ENCODE results near the gene ZNF568. TPM values are rescaled to one million over a fixed set of nuclear protein-coding genes. Genes with fewer than 3 reads are reported as not detected.

The ZNF568 gene
- total RNA-seq, 1 donor from 2014 or later = 5.9 TPM

DNA sequence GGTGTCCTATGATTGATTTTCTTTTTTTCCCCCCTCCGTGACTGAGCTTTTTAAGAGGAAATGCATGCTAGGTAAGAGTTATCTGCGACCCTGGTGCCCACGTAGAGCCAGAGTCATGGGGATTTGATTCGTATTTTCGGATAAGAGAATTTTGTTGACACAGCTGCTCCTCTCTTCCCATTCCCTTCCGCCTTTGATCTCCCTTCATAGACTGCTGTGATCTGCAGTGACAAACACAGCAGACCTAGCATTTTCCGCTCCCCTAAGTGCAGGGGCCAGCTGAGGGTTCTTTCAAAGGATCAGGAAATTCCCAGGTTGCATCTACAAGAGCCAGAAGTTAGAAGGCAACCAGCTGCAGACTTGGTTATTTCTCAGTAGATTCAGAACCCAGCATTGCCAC lies 70.5 kb downstream of the ZNF568 start:
- Histone ChIP-seq H4K20me1 (ENCODE audit: insufficient read depth, low read length) (no peaks in the 10 kb centered on the region), H3K79me2 (ENCODE audit: insufficient read depth, low read length) (no peaks in the 10 kb centered on the region), H3K9ac (ENCODE audit: low read length) (no peak overlapping the region), H2AFZ (ENCODE audit: low read depth, low read length) (no peak overlapping the region), H3K36me3 (ENCODE audit: insufficient read depth, low read length) (no peaks in the 10 kb centered on the region), H3K27me3 (ENCODE audit: insufficient read depth, low read length) (no peaks in the 10 kb centered on the region), H3K4me3 (ENCODE audit: insufficient read depth, low read depth, low read length) (no peak overlapping the region), H3K4me2 (ENCODE audit: low read length) (no peak overlapping the region), H3K9me3 (ENCODE audit: insufficient read depth, low read depth, low read length) (peaks cover 5% of the 10 kb centered on the region), H3K27ac (ENCODE audit: low read depth, low read length) (no peak overlapping the region), H3K4me1 (ENCODE audit: insufficient read depth, low read length) (no peaks in the 10 kb centered on the region)
- Mint-ChIP-seq H3K4me1 (ENCODE audit: low read depth, unreplicated experiment) (no peaks in the 10 kb centered on the region), H3K27ac (ENCODE audit: unreplicated experiment) (no peak overlapping the region), H3K36me3 (ENCODE audit: low read depth, unreplicated experiment) (peaks cover 3% of the 10 kb centered on the region), H3K27me3 (ENCODE audit: low read depth, unreplicated experiment) (no peaks in the 10 kb centered on the region), H3K9me3 (ENCODE audit: unreplicated experiment) (peaks cover 30% of the 10 kb centered on the region), H3K4me3 (ENCODE audit: unreplicated experiment) (no peak overlapping the region)
- DNase-seq (ENCODE audit: low read depth) = no peak
- FAIRE-seq = no peak
- TF ChIP-seq EZH2 (IDR thresholded peaks at IDR 0.05; ENCODE audit: insufficient read depth, low read length) = no peak
- TF ChIP-seq, protein P1, sequence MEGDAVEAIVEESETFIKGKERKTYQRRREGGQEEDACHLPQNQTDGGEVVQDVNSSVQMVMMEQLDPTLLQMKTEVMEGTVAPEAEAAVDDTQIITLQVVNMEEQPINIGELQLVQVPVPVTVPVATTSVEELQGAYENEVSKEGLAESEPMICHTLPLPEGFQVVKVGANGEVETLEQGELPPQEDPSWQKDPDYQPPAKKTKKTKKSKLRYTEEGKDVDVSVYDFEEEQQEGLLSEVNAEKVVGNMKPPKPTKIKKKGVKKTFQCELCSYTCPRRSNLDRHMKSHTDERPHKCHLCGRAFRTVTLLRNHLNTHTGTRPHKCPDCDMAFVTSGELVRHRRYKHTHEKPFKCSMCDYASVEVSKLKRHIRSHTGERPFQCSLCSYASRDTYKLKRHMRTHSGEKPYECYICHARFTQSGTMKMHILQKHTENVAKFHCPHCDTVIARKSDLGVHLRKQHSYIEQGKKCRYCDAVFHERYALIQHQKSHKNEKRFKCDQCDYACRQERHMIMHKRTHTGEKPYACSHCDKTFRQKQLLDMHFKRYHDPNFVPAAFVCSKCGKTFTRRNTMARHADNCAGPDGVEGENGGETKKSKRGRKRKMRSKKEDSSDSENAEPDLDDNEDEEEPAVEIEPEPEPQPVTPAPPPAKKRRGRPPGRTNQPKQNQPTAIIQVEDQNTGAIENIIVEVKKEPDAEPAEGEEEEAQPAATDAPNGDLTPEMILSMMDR (IDR thresholded peaks at IDR 0.05; ENCODE audit: insufficient read depth, low read depth, low read length) = no peak

DNA sequence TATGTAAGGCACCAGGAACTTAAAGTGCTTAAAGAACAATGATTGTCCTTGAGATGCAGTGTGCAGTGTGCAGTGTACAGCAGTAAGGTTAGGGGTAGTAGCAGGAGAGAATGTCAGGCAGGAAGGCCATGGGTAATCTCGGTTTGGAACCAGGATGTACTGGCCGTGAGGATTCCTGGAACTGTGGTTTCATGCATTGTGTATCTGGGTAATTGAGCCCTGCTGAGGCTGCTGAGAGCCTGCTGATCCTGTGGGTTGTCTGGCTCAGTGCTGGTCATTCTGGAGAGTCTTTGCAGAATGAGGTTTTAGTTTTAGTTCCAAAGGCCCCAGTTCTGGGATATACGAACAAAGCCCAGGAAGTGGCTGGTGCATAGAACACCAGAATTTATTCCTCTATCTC lies 71.0 kb downstream of the ZNF568 start:
- Mint-ChIP-seq H3K36me3 (ENCODE audit: low read depth, unreplicated experiment) (peaks cover 5% of the 10 kb centered on the region), H3K27ac (ENCODE audit: unreplicated experiment) (no peak overlapping the region), H3K4me1 (ENCODE audit: low read depth, unreplicated experiment) (no peaks in the 10 kb centered on the region), H3K4me3 (ENCODE audit: unreplicated experiment) (no peak overlapping the region), H3K27me3 (ENCODE audit: low read depth, unreplicated experiment) (no peaks in the 10 kb centered on the region), H3K9me3 (ENCODE audit: unreplicated experiment) (peaks cover 33% of the 10 kb centered on the region)
- no peak overlapping the region for H3K27ac ChIP-seq (ENCODE audit: low read depth, low read length)
- no peaks in the 10 kb centered on the region for H3K36me3 ChIP-seq (ENCODE audit: insufficient read depth, low read length)
- H3K4me2 ChIP-seq (ENCODE audit: low read length) = no peak overlapping the region
- H3K4me1 ChIP-seq (ENCODE audit: insufficient read depth, low read length) = no peaks in the 10 kb centered on the region
- H2AFZ ChIP-seq (ENCODE audit: low read depth, low read length) = no peak overlapping the region
- no peaks in the 10 kb centered on the region for H3K79me2 ChIP-seq (ENCODE audit: insufficient read depth, low read length)
- no peaks in the 10 kb centered on the region for H4K20me1 ChIP-seq (ENCODE audit: insufficient read depth, low read length)
- TF ChIP-seq EZH2 (IDR thresholded peaks at IDR 0.05; ENCODE audit: insufficient read depth, low read length) = no peak
- TF ChIP-seq, protein P1 (IDR thresholded peaks at IDR 0.05; ENCODE audit: insufficient read depth, low read depth, low read length) = no peak
- H3K9ac ChIP-seq (ENCODE audit: low read length) = no peak overlapping the region
- DNase-seq (ENCODE audit: low read depth) = no peak
- H3K27me3 ChIP-seq (ENCODE audit: insufficient read depth, low read length) = no peaks in the 10 kb centered on the region
- peaks cover 5% of the 10 kb centered on the region for H3K9me3 ChIP-seq (ENCODE audit: insufficient read depth, low read depth, low read length)
- no peak for FAIRE-seq
- no peak overlapping the region for H3K4me3 ChIP-seq (ENCODE audit: insufficient read depth, low read depth, low read length)

DNA sequence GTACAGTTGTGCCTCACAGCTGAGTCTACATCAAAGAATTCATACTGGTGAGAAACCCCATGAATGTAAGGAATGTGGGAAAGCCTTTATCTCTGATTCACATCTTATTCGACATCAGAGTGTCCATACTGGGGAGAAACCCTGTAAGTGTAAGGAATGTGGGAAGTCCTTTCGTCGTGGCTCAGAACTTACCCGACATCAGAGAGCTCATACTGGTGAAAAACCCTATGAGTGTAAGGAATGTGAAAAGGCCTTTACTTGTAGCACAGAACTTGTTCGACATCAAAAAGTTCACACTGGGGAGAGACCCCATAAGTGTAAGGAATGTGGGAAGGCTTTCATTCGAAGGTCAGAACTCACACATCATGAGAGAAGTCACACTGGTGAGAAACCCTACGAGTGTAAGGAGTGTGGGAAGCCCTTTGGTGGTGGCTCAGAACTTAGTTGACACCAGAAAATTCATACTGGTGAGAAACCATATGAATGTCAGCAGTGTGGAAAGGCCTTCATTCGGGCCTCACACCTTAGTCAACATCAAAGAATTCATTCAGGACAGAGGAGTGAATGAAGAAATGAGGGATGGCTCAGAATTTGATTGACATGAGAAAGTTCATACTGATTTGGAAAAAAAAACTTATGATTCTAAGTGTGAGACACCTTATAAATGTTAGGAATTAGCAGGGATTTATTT lies 81.2 kb downstream of the ZNF568 start:
- no peaks in the 10 kb centered on the region for H4K20me1 ChIP-seq (ENCODE audit: insufficient read depth, low read length)
- FAIRE-seq = no peak
- H3K4me1 ChIP-seq (ENCODE audit: insufficient read depth, low read length) = no peaks in the 10 kb centered on the region
- no peaks in the 10 kb centered on the region for H3K27me3 ChIP-seq (ENCODE audit: insufficient read depth, low read length)
- H3K4me3 ChIP-seq (ENCODE audit: insufficient read depth, low read depth, low read length) = no peak overlapping the region
- Mint-ChIP-seq H3K9me3 (ENCODE audit: unreplicated experiment) (peaks cover 40% of the 10 kb centered on the region), H3K4me3 (ENCODE audit: unreplicated experiment) (no peak overlapping the region), H3K36me3 (ENCODE audit: low read depth, unreplicated experiment) (peaks cover 27% of the 10 kb centered on the region), H3K27me3 (ENCODE audit: low read depth, unreplicated experiment) (no peaks in the 10 kb centered on the region), H3K27ac (ENCODE audit: unreplicated experiment) (no peak overlapping the region), H3K4me1 (ENCODE audit: low read depth, unreplicated experiment) (no peaks in the 10 kb centered on the region)
- DNase-seq (ENCODE audit: low read depth) = no peak
- no peak overlapping the region for H3K9ac ChIP-seq (ENCODE audit: low read length)
- TF ChIP-seq, protein P1 (IDR thresholded peaks at IDR 0.05; ENCODE audit: insufficient read depth, low read depth, low read length) = no peak
- no peak for TF ChIP-seq EZH2 (IDR thresholded peaks at IDR 0.05; ENCODE audit: insufficient read depth, low read length)
- no peak overlapping the region for H3K4me2 ChIP-seq (ENCODE audit: low read length)
- no peaks in the 10 kb centered on the region for H3K36me3 ChIP-seq (ENCODE audit: insufficient read depth, low read length)
- no peaks in the 10 kb centered on the region for H3K79me2 ChIP-seq (ENCODE audit: insufficient read depth, low read length)
- H2AFZ ChIP-seq (ENCODE audit: low read depth, low read length) = no peak overlapping the region
- H3K9me3 ChIP-seq (ENCODE audit: insufficient read depth, low read depth, low read length) = peaks cover 16% of the 10 kb centered on the region
- H3K27ac ChIP-seq (ENCODE audit: low read depth, low read length) = no peak overlapping the region

Data from astrocyte (in vitro differentiated cells and primary cell).